BJ (cell line): ENCODE data around the gene MFRP. TPM values are rescaled to one million over a fixed set of nuclear protein-coding genes. Genes with fewer than 3 reads are reported as not detected.

ENCODE experiments used
- CTCF ChIA-PET: fragments of 350-600 bp; formaldehyde crosslinking; extraction: SDS; loops from one replicate; lab custom pipeline; 2021; ENCODE audit warnings: antibody characterized with exemption, inconsistent platforms; lab: Yijun Ruan, JAX
- POLR2A ChIA-PET: fragments of 300-600 bp; sonication (Branson Sonifier 250); formaldehyde crosslinking; extraction: SDS; loops from one replicate; lab custom pipeline; 2021; ENCODE audit warnings: antibody characterized with exemption; lab: Charles Lee
- DNase-seq: peaks from one replicate; pipeline ENCODE4 v3.0.0-alpha.2; 2011; ENCODE audit warnings: low read depth
- H3K27me3 ChIP-seq: 2 replicates; pipeline ENCODE4 v1.6.0; 2011; ENCODE audit warnings: low read length; ENCODE audit not compliant: control insufficient read depth, insufficient read depth
- H3K36me3 ChIP-seq: 2 replicates; pipeline ENCODE4 v1.5.1; 2011; ENCODE audit warnings: low read length; ENCODE audit not compliant: control insufficient read depth, insufficient read depth
- H3K4me3 ChIP-seq: 2 replicates; pipeline ENCODE4 v1.5.1; 2011; ENCODE audit warnings: low read depth, mild to moderate bottlenecking, control low read depth, low read length
- polyA plus RNA-seq: library from polyadenylated mRNA; depleted of rRNA; stranded (reverse); fragments of >200 nt; gene quantifications from 2 replicates; pipeline ENCODE4 v1.2.3, GENCODE V29; 2011
- TF ChIP-seq, protein P1 (sequence below): IDR thresholded peaks from 2 replicates; pipeline ENCODE4 v1.5.1; 2011; ENCODE audit warnings: low read depth, mild to moderate bottlenecking, control low read depth, inconsistent platforms, low read length, moderate library complexity; ENCODE audit not compliant: insufficient read depth

MFRP gene
- polyA plus RNA-seq, 1 experiment, result not detected

DNA sequence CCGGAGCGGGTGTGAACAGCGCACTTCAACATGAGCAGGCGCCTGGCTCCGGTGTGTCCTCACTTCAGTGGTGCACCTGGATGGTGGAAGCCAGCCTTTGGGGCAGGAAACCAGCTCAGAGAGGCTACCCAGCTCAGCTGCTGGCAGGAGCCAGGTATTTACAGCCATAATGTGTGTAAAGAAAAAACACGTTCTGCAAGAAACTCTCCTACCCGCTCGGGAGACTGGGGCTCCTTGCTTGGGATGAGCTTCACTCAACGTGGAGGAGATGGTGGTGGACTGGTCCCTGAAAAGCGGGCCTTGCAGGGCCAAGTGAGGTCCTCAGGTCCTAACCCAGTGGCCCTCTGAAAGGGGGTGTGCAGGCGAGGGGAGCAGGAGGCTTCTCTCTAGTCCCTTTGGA, 37.1 kb downstream of the MFRP start:
- CTCF ChIA-PET, result interaction anchor here (1.3 to 2.4 kb wide), 2 partner anchors 14 to 28 kb away, joined by 4 to 11 read pairs; no protein-coding TSS in a partner anchor
- no peak overlapping the region for H3K4me3 ChIP-seq
- DNase-seq, result no peak
- POLR2A ChIA-PET, result no interaction called here
- TF ChIP-seq, protein P1, sequence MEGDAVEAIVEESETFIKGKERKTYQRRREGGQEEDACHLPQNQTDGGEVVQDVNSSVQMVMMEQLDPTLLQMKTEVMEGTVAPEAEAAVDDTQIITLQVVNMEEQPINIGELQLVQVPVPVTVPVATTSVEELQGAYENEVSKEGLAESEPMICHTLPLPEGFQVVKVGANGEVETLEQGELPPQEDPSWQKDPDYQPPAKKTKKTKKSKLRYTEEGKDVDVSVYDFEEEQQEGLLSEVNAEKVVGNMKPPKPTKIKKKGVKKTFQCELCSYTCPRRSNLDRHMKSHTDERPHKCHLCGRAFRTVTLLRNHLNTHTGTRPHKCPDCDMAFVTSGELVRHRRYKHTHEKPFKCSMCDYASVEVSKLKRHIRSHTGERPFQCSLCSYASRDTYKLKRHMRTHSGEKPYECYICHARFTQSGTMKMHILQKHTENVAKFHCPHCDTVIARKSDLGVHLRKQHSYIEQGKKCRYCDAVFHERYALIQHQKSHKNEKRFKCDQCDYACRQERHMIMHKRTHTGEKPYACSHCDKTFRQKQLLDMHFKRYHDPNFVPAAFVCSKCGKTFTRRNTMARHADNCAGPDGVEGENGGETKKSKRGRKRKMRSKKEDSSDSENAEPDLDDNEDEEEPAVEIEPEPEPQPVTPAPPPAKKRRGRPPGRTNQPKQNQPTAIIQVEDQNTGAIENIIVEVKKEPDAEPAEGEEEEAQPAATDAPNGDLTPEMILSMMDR, result no peak
- no peaks in the 10 kb centered on the region for H3K27me3 ChIP-seq
- peaks cover 4% of the 10 kb centered on the region; the same call in 1 of the 2 replicates for H3K36me3 ChIP-seq

DNA sequence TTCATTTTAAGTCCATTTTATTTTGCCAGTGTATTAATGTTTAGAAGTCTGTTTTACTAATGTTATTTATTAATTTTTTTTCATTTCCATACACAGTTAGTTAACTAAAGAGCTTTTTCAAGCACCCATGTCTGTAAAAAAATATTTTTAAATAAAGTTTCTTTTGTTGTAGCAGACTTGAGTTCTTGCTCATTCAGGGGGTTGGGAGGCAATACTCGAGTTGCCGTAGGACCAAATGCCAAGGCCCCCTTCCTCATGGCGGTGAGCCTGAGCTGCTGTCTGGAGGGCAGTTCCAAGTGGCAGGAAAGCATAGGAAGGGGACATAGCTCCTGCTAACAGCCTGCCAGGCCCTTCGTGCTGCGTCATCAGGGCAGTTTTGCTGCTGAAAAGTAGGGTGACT, 38.5 kb downstream of the MFRP start:
- Histone ChIP-seq H3K4me3 (no peak overlapping the region), H3K36me3 (peaks cover 4% of the 10 kb centered on the region; the same call in 1 of the 2 replicates), H3K27me3 (no peaks in the 10 kb centered on the region)
- ChIA-PET POLR2A (no interaction called here), CTCF (interaction anchor here (0.6 to 2.4 kb wide), 7 partner anchors 16 to 413 kb away, joined by 3 to 11 read pairs (median 4); partner anchors contain the start of gene USP2)
- DNase-seq, result no peak
- TF ChIP-seq, protein P1, result no peak

DNA sequence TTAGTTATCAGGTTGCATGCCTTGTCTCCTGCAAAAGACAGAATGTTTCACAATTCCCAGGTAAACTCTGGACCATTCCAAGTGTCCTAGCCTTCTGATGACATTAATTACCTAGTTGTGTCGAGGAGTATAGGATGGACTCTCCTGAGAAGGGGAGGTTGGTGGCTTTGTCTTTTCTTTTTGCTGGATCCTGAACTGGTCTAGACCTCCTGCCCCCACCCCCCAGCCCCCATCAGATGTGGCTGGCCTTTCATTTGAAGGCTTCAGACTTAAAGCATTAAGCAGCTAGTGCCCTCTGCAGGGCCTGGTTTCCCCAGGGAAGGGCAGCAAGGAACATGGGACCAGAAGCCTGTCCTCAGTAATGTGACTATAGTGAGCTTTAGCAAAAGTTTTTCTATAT, 39.3 kb downstream of the MFRP start:
- H3K36me3 ChIP-seq, result peaks cover 4% of the 10 kb centered on the region; the same call in 1 of the 2 replicates
- TF ChIP-seq, protein P1, result peak; percentile 17; the same call in 1 of the 2 replicates
- H3K4me3 ChIP-seq, result no peak overlapping the region
- ChIA-PET POLR2A (no interaction called here), CTCF (interaction anchor here (0.6 to 2.4 kb wide), 9 partner anchors 9 to 414 kb away, joined by 3 to 11 read pairs (median 4); no protein-coding TSS in a partner anchor)
- no peak for DNase-seq
- no peaks in the 10 kb centered on the region for H3K27me3 ChIP-seq

DNA sequence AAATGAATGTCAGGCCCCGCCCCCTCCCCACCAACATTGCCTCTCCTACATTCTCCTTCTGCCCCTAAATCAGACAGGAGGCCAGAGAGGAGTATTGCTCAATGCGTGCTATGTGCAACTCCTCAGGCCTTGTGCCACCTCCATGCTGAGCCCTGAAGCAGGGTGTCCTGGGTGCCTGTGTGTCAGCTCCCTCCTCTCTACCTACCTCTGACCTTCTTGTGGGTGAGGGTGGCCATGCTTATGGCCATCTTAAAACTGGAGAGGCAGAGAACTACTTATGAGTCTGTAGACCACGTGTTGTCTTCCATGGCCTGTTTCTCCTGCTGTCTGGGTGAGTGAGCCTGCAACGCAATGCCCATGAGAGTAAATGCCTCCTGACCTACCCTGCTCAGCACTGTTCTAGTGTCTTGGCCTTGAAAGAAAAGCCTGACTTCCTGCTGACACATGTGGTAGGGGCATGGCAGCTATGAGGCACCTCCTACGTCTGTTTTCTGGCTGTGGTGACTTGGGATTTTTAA, 40.1 kb downstream of the MFRP start:
- POLR2A ChIA-PET, result no interaction called here

More for the DNA sequence above, 40.1 kb downstream of the MFRP start:
- H3K27me3 ChIP-seq, result no peaks in the 10 kb centered on the region
- TF ChIP-seq, protein P1, result no peak
- H3K36me3 ChIP-seq, result peaks cover 5% of the 10 kb centered on the region
- DNase-seq, result no peak
- H3K4me3 ChIP-seq, result no peak overlapping the region
- CTCF ChIA-PET, result interaction anchor here (0.8 to 2.1 kb wide), 7 partner anchors 9 to 68 kb away, joined by 3 to 5 read pairs (median 4); no protein-coding TSS in a partner anchor
